ENCODE results near the gene ADCY9. TPM values are rescaled to one million over a fixed set of nuclear protein-coding genes. Genes with fewer than 3 reads are reported as not detected.

ADCY9 gene
- total RNA-seq, 1 experiment from 2014 or later: 9.8 TPM

- no peak for DNase-seq (ENCODE audit: low read depth, low spot score)
- Histone ChIP-seq H3K9me2 (ENCODE audit: insufficient read depth) (no peaks in the 10 kb centered on the region), H3K36me3 (ENCODE audit: control insufficient read depth in 1 of 2, insufficient read depth in 2 of 2, low read length in 2 of 2) (no peaks in the 10 kb centered on the region), H3K9ac (ENCODE audit: low read length) (no peak overlapping the region), H3K9me3 (ENCODE audit: control insufficient read depth in 1 of 2, insufficient read depth in 1 of 2, low read depth in 1 of 2, low read length in 2 of 2) (no peaks in the 10 kb centered on the region), H3K27ac (ENCODE audit: low read depth, low read length) (no peak overlapping the region), H3K4me3 (replicated peaks in 1 of 2; ENCODE audit: low read depth in 1 of 2, low read length in 2 of 2) (no peak overlapping the region), H4K20me1 (ENCODE audit: insufficient read depth) (no peaks in the 10 kb centered on the region), H3K4me2 (ENCODE audit: low read length) (no peak overlapping the region), H3K79me2 (ENCODE audit: insufficient read depth, low read length) (no peaks in the 10 kb centered on the region), H2AFZ (ENCODE audit: low read depth, low read length, poor library complexity, severe bottlenecking) (no peak overlapping the region), H3K4me1 (ENCODE audit: control insufficient read depth in 1 of 2, insufficient read depth in 2 of 2, low read length in 2 of 2) (no peaks in the 10 kb centered on the region), H3K27me3 (ENCODE audit: insufficient read depth, low read length) (no peaks in the 10 kb centered on the region)
- ChIA-PET RAD21 (ENCODE audit: low non-redundant PET in 1 of 2, low total read pairs in 2 of 2, uncharacterized antibody in 2 of 2, unreplicated experiment in 2 of 2) (no interaction called here), POLR2A (no interaction called here), CTCF (no interaction called here)
- intact Hi-C loops (cut with micrococcal nuclease): no loop called here
- no peak for ATAC-seq
- no TSS peak for BruUV-seq (replicated peaks)
- TF ChIP-seq RAD21 (IDR thresholded peaks at IDR 0.05; ENCODE audit: low read depth) (no peak), CTCF (IDR thresholded peaks at IDR 0.05 in 2 of 3, conservative IDR thresholded peaks at IDR 0.05 in 1 of 3; ENCODE audit: borderline replicate concordance in 1 of 3, insufficient read depth in 1 of 3, low read depth in 2 of 3, low read length in 2 of 3) (no peak), EZH2 (IDR thresholded peaks at IDR 0.05) (no peak), POLR2A (IDR thresholded peaks at IDR 0.05; ENCODE audit: borderline replicate concordance, extremely low read depth, insufficient read depth, insufficient read length) (no peak), ZNF274 (IDR thresholded peaks at IDR 0.05; ENCODE audit: low read depth, low read length) (no peak), POLR2AphosphoS5 (IDR thresholded peaks at IDR 0.05; ENCODE audit: low read depth, low read length) (no peak), FOSL1 (IDR thresholded peaks at IDR 0.05; ENCODE audit: low read depth) (no peak), EGR1 (IDR thresholded peaks at IDR 0.05; ENCODE audit: low read depth) (no peak), JUND (IDR thresholded peaks at IDR 0.05) (no peak), ZBTB33 (IDR thresholded peaks at IDR 0.05; ENCODE audit: extremely low read depth, insufficient replicate concordance, low read length) (no peak), CEBPB (IDR thresholded peaks at IDR 0.05; ENCODE audit: low read depth) (no peak), ATF3 (IDR thresholded peaks at IDR 0.05) (no peak), ELF1 (IDR thresholded peaks at IDR 0.05; ENCODE audit: borderline replicate concordance, low read depth) (no peak), YY1 (IDR thresholded peaks at IDR 0.05; ENCODE audit: extremely low read depth, insufficient replicate concordance, low read depth, low read length) (no peak)
Measured at GRCh38 chr16:4025428-4025827, 90.8 kb downstream of the ADCY9 start.

All from HCT116 (cell line).